Measurements from ENCODE around the gene PLK1. TPM values are rescaled to one million over a fixed set of nuclear protein-coding genes. Genes with fewer than 3 reads are reported as not detected.

PLK1 gene
- total RNA-seq, 1 donor from 2014 or later = 75.3 TPM

DNA sequence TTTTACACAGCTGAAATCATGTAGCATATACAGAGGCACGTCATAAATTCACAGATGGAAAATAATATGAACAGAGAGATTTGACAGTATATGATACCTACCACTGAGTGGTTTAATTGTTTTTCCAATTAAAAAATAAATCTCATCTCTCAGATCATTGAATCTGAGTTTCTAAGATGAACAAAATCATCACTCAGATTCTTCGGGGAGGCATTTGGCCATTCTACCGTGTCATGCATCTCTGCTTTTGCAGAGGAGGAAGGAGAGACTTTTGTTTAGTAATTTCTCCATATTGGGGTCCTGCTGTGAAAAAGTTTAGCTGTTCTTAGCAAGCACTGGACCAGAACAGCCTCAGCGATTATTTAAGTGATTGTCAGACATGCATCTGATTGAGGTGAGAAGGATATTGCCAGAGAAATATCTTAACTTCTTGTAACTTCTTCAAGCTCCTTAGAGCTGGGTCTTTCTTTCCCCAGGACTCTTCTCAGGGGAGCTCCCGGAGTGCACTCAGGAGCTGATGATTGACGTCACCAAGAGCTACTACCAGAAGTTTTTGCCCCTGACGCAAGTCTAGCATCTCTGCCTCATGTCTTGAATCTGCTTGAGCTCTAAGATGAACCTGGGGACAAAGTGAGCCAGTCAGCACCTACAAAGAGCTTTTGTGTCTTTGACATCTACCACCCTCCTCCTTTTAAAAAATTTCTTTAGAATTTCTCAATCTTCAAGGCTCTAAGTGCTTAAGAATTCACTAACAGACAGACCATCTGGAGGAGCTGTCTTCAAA is 11.9 kb upstream of the PLK1 start:
- Mint-ChIP-seq H3K4me1 (ENCODE audit: low read depth) (peaks cover 27% of the 10 kb centered on the region), H3K27ac (no peak overlapping the region), H3K9me3 (no peaks in the 10 kb centered on the region), H3K27me3 (ENCODE audit: low read depth) (no peaks in the 10 kb centered on the region), H3K36me3 (ENCODE audit: low read depth) (peaks cover 93% of the 10 kb centered on the region), H3K4me3 (ENCODE audit: low read depth) (no peak overlapping the region)
- intact Hi-C loops (cut with micrococcal nuclease) = no loop called here
- DNase-seq (ENCODE audit: low spot score) = no peak

DNA sequence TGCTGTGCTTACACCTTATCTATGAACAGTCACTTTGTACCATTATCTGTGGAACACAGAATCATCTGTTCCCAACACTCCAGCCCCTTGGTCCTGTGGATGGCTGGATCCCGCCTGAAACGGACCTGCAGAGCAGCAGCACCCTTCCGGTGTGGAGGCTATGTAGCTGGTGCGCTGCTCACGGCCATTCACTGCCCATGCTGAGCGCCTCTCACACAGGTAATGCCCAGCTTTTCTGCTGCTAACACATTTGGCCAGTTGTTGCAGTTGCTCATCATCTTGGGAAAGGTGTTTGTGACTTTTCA is 11.4 kb upstream of the PLK1 start:
- H3K27ac Mint-ChIP-seq = no peak overlapping the region
- peaks cover 27% of the 10 kb centered on the region for H3K4me1 Mint-ChIP-seq (ENCODE audit: low read depth)
- H3K27me3 Mint-ChIP-seq (ENCODE audit: low read depth) = no peaks in the 10 kb centered on the region
- intact Hi-C loops (cut with micrococcal nuclease) = no loop called here
- no peak overlapping the region for H3K4me3 Mint-ChIP-seq (ENCODE audit: low read depth)
- no peaks in the 10 kb centered on the region for H3K9me3 Mint-ChIP-seq
- DNase-seq (ENCODE audit: low spot score) = no peak
- peaks cover 93% of the 10 kb centered on the region for H3K36me3 Mint-ChIP-seq (ENCODE audit: low read depth)

DNA sequence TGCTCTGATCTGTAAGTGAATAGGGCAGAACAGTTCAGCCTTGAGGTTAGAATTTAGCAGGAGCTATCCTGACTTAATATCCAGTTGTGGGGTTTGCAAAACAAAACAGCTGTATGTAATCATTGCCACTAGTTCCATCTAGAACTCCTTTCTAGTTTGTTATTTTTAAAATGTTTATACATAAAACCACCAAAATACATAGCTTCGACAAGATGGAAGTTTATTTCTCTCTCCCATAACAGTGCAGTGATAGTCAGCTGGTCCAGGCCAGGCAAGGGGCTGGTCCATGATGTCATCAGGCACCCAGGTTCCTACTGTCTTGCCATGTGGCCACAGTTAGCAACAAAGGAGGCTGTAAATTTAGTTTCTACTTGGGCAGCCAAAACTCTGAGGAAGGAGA is 10.5 kb upstream of the PLK1 start:
- H3K4me3 Mint-ChIP-seq (ENCODE audit: low read depth) = no peak overlapping the region
- intact Hi-C loops (cut with micrococcal nuclease) = no loop called here
- no peaks in the 10 kb centered on the region for H3K9me3 Mint-ChIP-seq
- no peak overlapping the region for H3K27ac Mint-ChIP-seq
- H3K27me3 Mint-ChIP-seq (ENCODE audit: low read depth) = no peaks in the 10 kb centered on the region
- H3K36me3 Mint-ChIP-seq (ENCODE audit: low read depth) = peaks cover 90% of the 10 kb centered on the region
- no peak for DNase-seq (ENCODE audit: low spot score)
- H3K4me1 Mint-ChIP-seq (ENCODE audit: low read depth) = peaks cover 27% of the 10 kb centered on the region

DNA sequence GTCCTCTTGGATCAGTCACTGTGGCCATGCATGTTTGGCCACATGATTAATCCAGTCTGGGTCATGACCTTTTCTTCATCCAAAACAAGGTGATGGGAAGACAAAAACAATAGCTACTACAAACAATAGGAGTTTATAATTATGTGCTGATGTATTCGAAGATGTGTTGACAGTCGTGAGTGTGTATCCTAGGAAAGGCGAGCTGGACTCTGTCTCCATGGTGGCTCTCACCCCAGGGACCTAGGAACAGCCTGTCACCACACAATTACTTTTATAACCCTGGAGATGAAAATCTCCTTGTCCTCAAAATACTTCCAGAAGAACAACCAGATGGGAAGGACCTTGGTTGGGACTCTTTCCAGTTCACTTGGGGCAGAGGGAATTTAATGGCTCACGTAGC is 9.8 kb upstream of the PLK1 start:
- Mint-ChIP-seq H3K36me3 (ENCODE audit: low read depth) (peaks cover 91% of the 10 kb centered on the region), H3K27me3 (ENCODE audit: low read depth) (no peaks in the 10 kb centered on the region), H3K4me1 (ENCODE audit: low read depth) (peaks cover 24% of the 10 kb centered on the region), H3K27ac (no peak overlapping the region), H3K9me3 (no peaks in the 10 kb centered on the region), H3K4me3 (ENCODE audit: low read depth) (no peak overlapping the region)
- intact Hi-C loops (cut with micrococcal nuclease) = no loop called here
- no peak for DNase-seq (ENCODE audit: low spot score)

DNA sequence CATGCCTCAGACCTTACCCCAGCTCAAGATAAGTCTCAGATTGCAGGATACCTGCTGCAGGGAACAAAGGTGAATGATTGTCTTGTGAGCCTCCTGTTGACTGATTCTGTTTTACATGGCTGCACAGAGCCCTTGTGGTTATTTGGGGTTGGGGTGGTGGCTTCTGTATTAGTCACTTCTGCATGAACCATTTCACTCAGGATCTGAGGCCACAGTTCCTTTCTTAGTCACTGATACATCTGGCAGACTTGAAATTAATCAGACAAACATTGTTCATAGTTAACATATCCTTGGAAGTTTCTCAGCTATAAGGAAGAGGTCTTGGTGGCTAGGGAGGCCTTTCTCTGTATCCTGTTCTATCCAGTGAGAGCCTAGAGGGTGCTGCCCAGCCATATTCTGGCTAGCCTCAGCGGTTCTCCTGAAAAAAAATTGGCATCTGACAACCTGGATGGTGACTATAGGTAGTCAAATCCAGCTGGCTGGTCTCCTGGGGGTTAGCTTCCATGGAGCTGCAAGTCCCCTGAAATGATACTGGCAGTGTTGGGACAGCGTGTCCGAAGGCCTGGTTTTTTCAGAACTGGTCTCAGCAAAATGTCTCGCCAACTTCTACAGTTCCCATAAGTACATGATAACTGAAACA is 8.4 kb upstream of the PLK1 start:
- no peak overlapping the region for H3K4me3 Mint-ChIP-seq (ENCODE audit: low read depth)
- peak overlapping the region; percentile 36 for H3K27ac Mint-ChIP-seq
- no peaks in the 10 kb centered on the region for H3K27me3 Mint-ChIP-seq (ENCODE audit: low read depth)
- H3K9me3 Mint-ChIP-seq = no peaks in the 10 kb centered on the region
- DNase-seq (ENCODE audit: low spot score) = peak; percentile 47
- peaks cover 23% of the 10 kb centered on the region for H3K4me1 Mint-ChIP-seq (ENCODE audit: low read depth)
- H3K36me3 Mint-ChIP-seq (ENCODE audit: low read depth) = peaks cover 86% of the 10 kb centered on the region
- intact Hi-C loops (cut with micrococcal nuclease) = loop anchor here (1.0 to 5.0 kb wide), 3 partner anchors 18 to 158 kb away; partner anchors contain the start of genes EARS2, GGA2 and UBFD1

DNA sequence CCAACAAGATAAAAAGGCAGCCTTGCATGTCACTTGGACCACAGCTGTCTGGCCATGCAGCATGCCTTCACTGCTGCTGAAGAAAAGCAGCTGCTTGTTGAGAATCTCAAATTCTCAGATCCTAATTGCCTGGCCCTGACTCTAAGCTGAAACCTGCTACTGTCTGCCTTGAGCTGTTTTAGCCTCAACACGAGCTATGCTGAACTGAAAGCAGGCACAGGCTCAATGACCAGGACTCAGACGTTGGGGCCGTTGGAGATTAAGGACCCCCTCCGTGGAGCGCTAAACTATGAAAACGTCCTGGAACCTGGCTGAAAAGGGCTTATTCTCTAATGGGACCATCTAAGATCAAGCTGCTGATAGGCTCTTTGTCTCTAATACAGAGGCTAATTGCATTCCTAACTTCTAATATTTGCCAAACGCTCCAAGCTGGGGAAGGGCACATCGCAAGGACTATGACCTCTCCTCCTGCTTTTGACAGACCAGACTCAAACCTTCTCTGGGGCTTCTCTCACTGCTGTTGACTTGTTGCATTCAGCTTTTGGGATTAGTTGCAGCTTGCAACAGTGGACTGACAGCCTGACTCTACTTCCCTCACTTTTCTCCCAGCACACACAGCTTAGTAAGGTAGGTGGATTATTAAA is 4.6 kb upstream of the PLK1 start:
- H3K27me3 Mint-ChIP-seq (ENCODE audit: low read depth) = no peaks in the 10 kb centered on the region
- H3K4me1 Mint-ChIP-seq (ENCODE audit: low read depth) = peaks cover 27% of the 10 kb centered on the region
- H3K9me3 Mint-ChIP-seq = no peaks in the 10 kb centered on the region
- no peak overlapping the region for H3K4me3 Mint-ChIP-seq (ENCODE audit: low read depth)
- no peak for DNase-seq (ENCODE audit: low spot score)
- intact Hi-C loops (cut with micrococcal nuclease) = loop anchor here (5.0 kb wide), 1 partner anchor 162 kb away; the partner anchor contains the start of gene GGA2
- no peak overlapping the region for H3K27ac Mint-ChIP-seq
- peaks cover 53% of the 10 kb centered on the region for H3K36me3 Mint-ChIP-seq (ENCODE audit: low read depth)

DNA sequence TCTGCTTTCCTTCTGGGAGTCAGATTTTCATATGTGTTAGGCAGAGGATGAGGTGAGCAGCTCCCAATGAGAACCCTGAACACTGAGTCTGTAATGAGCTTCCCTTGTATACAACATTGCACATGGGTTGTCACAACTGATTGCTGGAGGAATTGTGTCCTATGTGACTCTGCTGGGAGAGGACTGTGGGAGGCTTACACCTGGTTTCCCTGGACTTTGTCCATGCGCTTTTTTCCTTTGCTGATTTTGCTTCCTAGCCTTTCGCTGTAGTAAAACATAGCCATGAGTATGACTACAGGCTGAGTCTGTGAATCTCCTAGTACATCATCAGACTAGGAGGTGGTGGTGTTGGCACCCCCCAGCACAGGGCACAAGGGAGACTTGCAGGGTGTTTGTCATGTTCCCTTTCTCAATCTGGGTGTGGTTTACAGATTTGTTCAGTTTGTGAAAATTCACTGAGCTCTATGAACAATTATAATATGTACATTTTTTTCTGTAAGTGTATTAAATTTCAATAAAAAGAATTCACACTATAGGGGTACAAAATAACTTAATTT is 1.7 kb upstream of the PLK1 start:
- Mint-ChIP-seq H3K27me3 (ENCODE audit: low read depth) (no peaks in the 10 kb centered on the region), H3K9me3 (no peaks in the 10 kb centered on the region), H3K27ac (no peak overlapping the region), H3K36me3 (ENCODE audit: low read depth) (peaks cover 54% of the 10 kb centered on the region), H3K4me1 (ENCODE audit: low read depth) (peaks cover 27% of the 10 kb centered on the region), H3K4me3 (ENCODE audit: low read depth) (peak overlapping the region; percentile 96)
- DNase-seq (ENCODE audit: low spot score) = no peak
- intact Hi-C loops (cut with micrococcal nuclease) = loop anchor here (5.0 kb wide), 1 partner anchor 35 kb away; the partner anchor contains the start of genes DCTN5 and PALB2

DNA sequence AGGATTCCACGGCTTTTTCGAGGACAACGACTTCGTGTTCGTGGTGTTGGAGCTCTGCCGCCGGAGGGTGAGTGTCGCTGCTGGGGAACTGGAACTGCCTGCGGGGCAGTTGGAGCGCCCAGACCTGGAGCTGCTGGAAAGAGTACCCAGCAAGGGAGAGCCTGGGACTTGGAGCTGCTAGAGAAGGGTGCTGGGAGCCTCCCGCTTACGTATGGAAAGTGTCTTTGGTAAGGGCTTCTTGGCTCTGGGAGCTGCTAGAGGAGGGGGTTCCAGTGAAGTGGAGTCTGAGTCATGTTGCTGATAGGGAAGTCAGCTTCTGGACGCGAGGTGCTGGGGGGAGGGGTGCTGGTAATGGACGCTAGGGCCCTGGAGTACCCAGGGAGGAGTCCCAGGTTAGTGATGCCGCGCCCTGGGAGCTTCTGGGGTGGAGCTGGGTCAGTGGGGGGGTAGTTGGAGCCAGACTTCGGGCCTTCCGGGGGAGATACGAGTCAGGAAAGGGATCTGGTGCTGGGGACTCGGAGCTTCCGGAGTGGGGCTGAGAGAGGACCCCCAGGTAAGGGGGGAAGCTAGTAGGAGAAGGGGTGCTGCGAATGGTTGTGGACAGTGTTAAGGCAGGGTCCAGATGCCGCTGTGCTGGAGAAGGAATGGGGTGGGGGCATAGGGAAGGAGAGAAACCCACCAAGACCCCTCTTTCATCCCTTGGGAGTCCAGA is 741 bp downstream of the PLK1 start:
- no peak for DNase-seq (ENCODE audit: low spot score)
- H3K36me3 Mint-ChIP-seq (ENCODE audit: low read depth) = peaks cover 54% of the 10 kb centered on the region
- intact Hi-C loops (cut with micrococcal nuclease) = loop anchor here (1.0 to 5.0 kb wide), 2 partner anchors 37 to 83 kb away; partner anchors contain the start of genes DCTN5, NDUFAB1 and PALB2
- no peaks in the 10 kb centered on the region for H3K27me3 Mint-ChIP-seq (ENCODE audit: low read depth)
- H3K27ac Mint-ChIP-seq = peak overlapping the region; percentile 87
- no peaks in the 10 kb centered on the region for H3K9me3 Mint-ChIP-seq
- H3K4me1 Mint-ChIP-seq (ENCODE audit: low read depth) = peaks cover 32% of the 10 kb centered on the region
- peak overlapping the region; percentile 96 for H3K4me3 Mint-ChIP-seq (ENCODE audit: low read depth)

DNA sequence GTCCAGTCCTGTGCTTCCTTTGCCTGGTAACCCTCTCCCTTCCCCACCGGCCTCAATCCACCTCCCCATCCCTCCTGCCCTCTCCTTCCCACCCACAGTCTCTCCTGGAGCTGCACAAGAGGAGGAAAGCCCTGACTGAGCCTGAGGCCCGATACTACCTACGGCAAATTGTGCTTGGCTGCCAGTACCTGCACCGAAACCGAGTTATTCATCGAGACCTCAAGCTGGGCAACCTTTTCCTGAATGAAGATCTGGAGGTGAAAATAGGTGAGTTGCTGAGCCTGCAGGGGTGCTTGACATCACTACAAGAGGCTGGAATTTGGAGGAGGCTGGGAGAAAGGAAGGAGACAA is 1.3 kb downstream of the PLK1 start:
- Mint-ChIP-seq H3K4me3 (ENCODE audit: low read depth) (peak overlapping the region; percentile 96), H3K4me1 (ENCODE audit: low read depth) (peaks cover 32% of the 10 kb centered on the region), H3K36me3 (ENCODE audit: low read depth) (peaks cover 51% of the 10 kb centered on the region), H3K27ac (peak overlapping the region; percentile 17), H3K9me3 (no peaks in the 10 kb centered on the region), H3K27me3 (ENCODE audit: low read depth) (no peaks in the 10 kb centered on the region)
- DNase-seq (ENCODE audit: low spot score) = no peak
- intact Hi-C loops (cut with micrococcal nuclease) = loop anchor here (1.0 to 5.0 kb wide), 2 partner anchors 38 to 84 kb away; partner anchors contain the start of genes DCTN5, NDUFAB1 and PALB2

DNA sequence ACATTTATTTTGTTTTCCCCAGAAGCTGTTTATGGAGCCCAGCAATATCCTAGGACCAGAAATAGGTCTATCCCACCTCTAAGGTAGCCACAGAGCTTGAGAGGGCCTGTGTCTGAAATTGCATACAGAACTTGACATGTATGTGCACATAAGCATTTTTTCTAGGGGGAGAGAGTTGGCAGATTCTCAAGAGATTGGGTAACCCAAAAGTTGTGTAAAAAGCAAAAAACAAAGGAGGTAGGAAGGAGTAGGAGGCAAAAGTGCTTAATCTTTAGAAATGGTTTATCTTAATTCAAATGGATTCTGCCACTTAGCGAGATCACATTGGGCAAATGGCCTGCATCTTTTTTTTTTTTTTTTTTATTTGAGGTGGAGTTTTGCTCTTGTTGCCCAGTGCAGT is 3.5 kb downstream of the PLK1 start:
- no peak overlapping the region for H3K4me3 Mint-ChIP-seq (ENCODE audit: low read depth)
- peaks cover 69% of the 10 kb centered on the region for H3K36me3 Mint-ChIP-seq (ENCODE audit: low read depth)
- no peaks in the 10 kb centered on the region for H3K9me3 Mint-ChIP-seq
- H3K27me3 Mint-ChIP-seq (ENCODE audit: low read depth) = no peaks in the 10 kb centered on the region
- intact Hi-C loops (cut with micrococcal nuclease) = no loop called here
- DNase-seq (ENCODE audit: low spot score) = no peak
- peaks cover 32% of the 10 kb centered on the region for H3K4me1 Mint-ChIP-seq (ENCODE audit: low read depth)
- H3K27ac Mint-ChIP-seq = peak overlapping the region; percentile 43

DNA sequence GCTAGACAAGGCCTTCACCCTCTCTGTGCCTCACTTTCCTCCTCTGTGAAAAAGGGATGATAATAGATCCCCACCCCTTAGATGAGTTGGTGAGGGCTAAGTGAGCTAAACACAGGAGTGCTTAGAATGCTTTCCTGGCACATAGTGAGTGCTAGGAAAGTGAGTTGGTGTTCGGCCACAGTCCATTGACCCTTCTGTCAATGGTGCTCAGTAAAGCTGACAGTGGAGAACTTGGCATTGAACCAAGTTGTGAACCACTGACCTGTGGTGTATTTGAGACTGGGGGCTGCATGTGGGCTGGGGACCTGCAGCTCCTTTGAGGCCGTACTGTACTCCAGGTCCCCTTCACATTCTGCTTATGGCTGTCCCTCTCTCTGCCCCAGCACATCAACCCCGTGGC is 4.8 kb downstream of the PLK1 start:
- Mint-ChIP-seq H3K4me1 (ENCODE audit: low read depth) (peaks cover 25% of the 10 kb centered on the region), H3K9me3 (no peaks in the 10 kb centered on the region), H3K4me3 (ENCODE audit: low read depth) (no peak overlapping the region), H3K36me3 (ENCODE audit: low read depth) (peaks cover 79% of the 10 kb centered on the region), H3K27me3 (ENCODE audit: low read depth) (no peaks in the 10 kb centered on the region), H3K27ac (no peak overlapping the region)
- no peak for DNase-seq (ENCODE audit: low spot score)
- intact Hi-C loops (cut with micrococcal nuclease) = no loop called here

DNA sequence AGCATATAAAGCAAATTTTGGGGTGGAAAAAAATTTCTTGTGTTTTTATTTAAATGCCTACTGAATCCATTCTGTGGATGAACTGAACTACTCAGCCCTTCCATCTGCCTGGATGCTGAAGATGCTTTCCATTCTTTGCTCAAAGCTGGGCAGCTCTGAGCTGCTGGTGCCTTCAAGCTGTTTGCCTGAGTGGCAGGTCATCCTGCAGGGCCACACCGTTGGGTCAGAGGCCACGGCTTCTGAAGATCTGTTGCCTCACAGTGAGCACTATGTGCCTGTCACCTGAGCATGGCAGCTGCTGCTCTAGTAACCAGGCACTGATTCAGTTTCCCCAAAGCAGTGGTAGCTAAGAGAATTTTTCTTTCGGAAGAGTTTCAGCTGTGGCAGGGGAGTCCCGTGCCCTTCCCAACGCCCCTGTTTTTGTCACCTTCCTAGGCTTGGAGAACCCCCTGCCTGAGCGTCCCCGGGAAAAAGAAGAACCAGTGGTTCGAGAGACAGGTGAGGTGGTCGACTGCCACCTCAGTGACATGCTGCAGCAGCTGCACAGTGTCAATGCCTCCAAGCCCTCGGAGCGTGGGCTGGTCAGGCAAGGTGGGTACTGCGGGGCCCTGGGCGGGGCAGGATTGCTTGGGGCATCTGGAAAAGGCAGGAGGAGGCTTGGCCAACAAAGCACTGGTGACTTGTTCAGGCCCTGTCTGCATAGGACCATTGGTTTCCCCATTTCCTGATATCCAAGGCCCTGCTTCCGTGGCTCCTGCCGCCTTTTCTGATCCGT is 8.5 kb downstream of the PLK1 start:
- no peak overlapping the region for H3K4me3 Mint-ChIP-seq (ENCODE audit: low read depth)

More for the DNA sequence above, 8.5 kb downstream of the PLK1 start:
- no peaks in the 10 kb centered on the region for H3K27me3 Mint-ChIP-seq (ENCODE audit: low read depth)
- peaks cover 5% of the 10 kb centered on the region for H3K4me1 Mint-ChIP-seq (ENCODE audit: low read depth)
- no peak for DNase-seq (ENCODE audit: low spot score)
- intact Hi-C loops (cut with micrococcal nuclease) = no loop called here
- H3K27ac Mint-ChIP-seq = no peak overlapping the region
- H3K9me3 Mint-ChIP-seq = no peaks in the 10 kb centered on the region
- H3K36me3 Mint-ChIP-seq (ENCODE audit: low read depth) = peaks cover 78% of the 10 kb centered on the region
